ENCODE results near the gene BABAM2. TPM values are rescaled to one million over a fixed set of nuclear protein-coding genes. Genes with fewer than 3 reads are reported as not detected.

BABAM2 gene
- total RNA-seq, 1 donor = 42.0 TPM

- no peak overlapping the region for H2AFZ ChIP-seq (ENCODE audit: low read length)
- H3K4me3 ChIP-seq (ENCODE audit: insufficient read depth, low read length) = no peak overlapping the region
- no peak for TF ChIP-seq CTCF (IDR thresholded peaks at IDR 0.05; ENCODE audit: extremely low read depth, low read depth, low read length)
- H3K36me3 ChIP-seq (ENCODE audit: insufficient read depth, low read length) = no peaks in the 10 kb centered on the region
- H3K4me2 ChIP-seq (ENCODE audit: insufficient read depth, low read length) = peak overlapping the region; percentile 6
- H3K9me3 ChIP-seq (ENCODE audit: low read depth, low read length) = peaks cover 2% of the 10 kb centered on the region
- peak overlapping the region; percentile 30 for H3K27ac ChIP-seq (ENCODE audit: low read depth, low read length)
- no peak for DNase-seq (ENCODE audit: insufficient read length, low spot score, missing footprints)
- no peaks in the 10 kb centered on the region for H3K27me3 ChIP-seq (ENCODE audit: insufficient read depth, low read length)
- H4K20me1 ChIP-seq (ENCODE audit: insufficient read depth, low read length) = no peaks in the 10 kb centered on the region
- H3K4me1 ChIP-seq (ENCODE audit: insufficient read depth, low read length) = peaks cover 16% of the 10 kb centered on the region
- no peaks in the 10 kb centered on the region for H3K79me2 ChIP-seq (ENCODE audit: insufficient read depth, low read length)
Observed at GRCh38 chr2:28152585-28153280, 262.2 kb downstream of the BABAM2 start.

GRCh38 chr2:28153851-28154250 is 263.3 kb downstream of the BABAM2 start:
- Histone ChIP-seq H3K4me2 (ENCODE audit: insufficient read depth, low read length) (no peak overlapping the region), H3K36me3 (ENCODE audit: insufficient read depth, low read length) (no peaks in the 10 kb centered on the region), H4K20me1 (ENCODE audit: insufficient read depth, low read length) (no peaks in the 10 kb centered on the region), H3K79me2 (ENCODE audit: insufficient read depth, low read length) (no peaks in the 10 kb centered on the region), H3K27ac (ENCODE audit: low read depth, low read length) (peak overlapping the region; percentile 30), H3K27me3 (ENCODE audit: insufficient read depth, low read length) (no peaks in the 10 kb centered on the region), H3K9me3 (ENCODE audit: low read depth, low read length) (peaks cover 2% of the 10 kb centered on the region), H3K4me3 (ENCODE audit: insufficient read depth, low read length) (no peak overlapping the region), H2AFZ (ENCODE audit: low read length) (no peak overlapping the region), H3K4me1 (ENCODE audit: insufficient read depth, low read length) (peaks cover 16% of the 10 kb centered on the region)
- DNase-seq (ENCODE audit: insufficient read length, low spot score, missing footprints) = no peak
- no peak for TF ChIP-seq CTCF (IDR thresholded peaks at IDR 0.05; ENCODE audit: extremely low read depth, low read depth, low read length)

- TF ChIP-seq CTCF (IDR thresholded peaks at IDR 0.05; ENCODE audit: extremely low read depth, low read depth, low read length) = no peak
- Histone ChIP-seq H3K79me2 (ENCODE audit: insufficient read depth, low read length) (no peaks in the 10 kb centered on the region), H3K9me3 (ENCODE audit: low read depth, low read length) (peaks cover 2% of the 10 kb centered on the region), H3K4me1 (ENCODE audit: insufficient read depth, low read length) (peaks cover 17% of the 10 kb centered on the region), H3K36me3 (ENCODE audit: insufficient read depth, low read length) (no peaks in the 10 kb centered on the region), H4K20me1 (ENCODE audit: insufficient read depth, low read length) (no peaks in the 10 kb centered on the region), H2AFZ (ENCODE audit: low read length) (no peak overlapping the region), H3K4me2 (ENCODE audit: insufficient read depth, low read length) (no peak overlapping the region), H3K4me3 (ENCODE audit: insufficient read depth, low read length) (no peak overlapping the region), H3K27ac (ENCODE audit: low read depth, low read length) (no peak overlapping the region), H3K27me3 (ENCODE audit: insufficient read depth, low read length) (no peaks in the 10 kb centered on the region)
- no peak for DNase-seq (ENCODE audit: insufficient read length, low spot score, missing footprints)
Observed at GRCh38 chr2:28155086-28155485, 264.6 kb downstream of the BABAM2 start.

- no peak overlapping the region for H3K4me2 ChIP-seq (ENCODE audit: insufficient read depth, low read length)
- peaks cover 23% of the 10 kb centered on the region for H3K4me1 ChIP-seq (ENCODE audit: insufficient read depth, low read length)
- TF ChIP-seq CTCF (IDR thresholded peaks at IDR 0.05; ENCODE audit: extremely low read depth, low read depth, low read length) = peak; percentile 33
- H2AFZ ChIP-seq (ENCODE audit: low read length) = no peak overlapping the region
- H3K9me3 ChIP-seq (ENCODE audit: low read depth, low read length) = peaks cover 2% of the 10 kb centered on the region
- H3K27ac ChIP-seq (ENCODE audit: low read depth, low read length) = no peak overlapping the region
- no peaks in the 10 kb centered on the region for H3K36me3 ChIP-seq (ENCODE audit: insufficient read depth, low read length)
- no peak overlapping the region for H3K4me3 ChIP-seq (ENCODE audit: insufficient read depth, low read length)
- no peaks in the 10 kb centered on the region for H4K20me1 ChIP-seq (ENCODE audit: insufficient read depth, low read length)
- DNase-seq (ENCODE audit: insufficient read length, low spot score, missing footprints) = no peak
- no peaks in the 10 kb centered on the region for H3K79me2 ChIP-seq (ENCODE audit: insufficient read depth, low read length)
- H3K27me3 ChIP-seq (ENCODE audit: insufficient read depth, low read length) = no peaks in the 10 kb centered on the region
Observed at GRCh38 chr2:28155627-28156026, 265.1 kb downstream of the BABAM2 start.

Data from osteoblast (primary cell).